DMS153 (cell line): ENCODE data around the gene HRG.

Experiments
- DNase-seq: peaks from one replicate; lab custom pipeline; 2025; lab: John Stamatoyannopoulos, UW

HRG gene

DNA sequence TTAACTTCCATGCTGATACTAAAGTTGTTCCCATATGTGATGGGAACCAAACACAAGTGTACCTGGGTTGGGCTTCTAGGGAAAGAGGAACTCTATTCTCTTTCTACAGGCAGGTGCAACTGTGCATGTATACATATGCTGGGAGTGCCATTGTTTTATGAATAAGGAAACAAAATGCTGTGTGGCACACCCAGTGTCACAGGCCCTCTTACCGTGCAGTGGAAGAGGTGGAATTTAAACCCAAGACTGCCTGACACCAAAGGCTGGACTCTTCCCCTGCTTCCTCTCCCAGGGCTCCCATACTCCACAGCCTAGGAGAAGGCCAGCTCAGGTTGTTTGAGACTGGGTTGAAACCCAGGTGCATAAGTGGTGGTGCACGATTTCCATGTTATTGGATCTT is 27.6 kb upstream of the HRG start:
- DNase-seq = peak; percentile 52

DNA sequence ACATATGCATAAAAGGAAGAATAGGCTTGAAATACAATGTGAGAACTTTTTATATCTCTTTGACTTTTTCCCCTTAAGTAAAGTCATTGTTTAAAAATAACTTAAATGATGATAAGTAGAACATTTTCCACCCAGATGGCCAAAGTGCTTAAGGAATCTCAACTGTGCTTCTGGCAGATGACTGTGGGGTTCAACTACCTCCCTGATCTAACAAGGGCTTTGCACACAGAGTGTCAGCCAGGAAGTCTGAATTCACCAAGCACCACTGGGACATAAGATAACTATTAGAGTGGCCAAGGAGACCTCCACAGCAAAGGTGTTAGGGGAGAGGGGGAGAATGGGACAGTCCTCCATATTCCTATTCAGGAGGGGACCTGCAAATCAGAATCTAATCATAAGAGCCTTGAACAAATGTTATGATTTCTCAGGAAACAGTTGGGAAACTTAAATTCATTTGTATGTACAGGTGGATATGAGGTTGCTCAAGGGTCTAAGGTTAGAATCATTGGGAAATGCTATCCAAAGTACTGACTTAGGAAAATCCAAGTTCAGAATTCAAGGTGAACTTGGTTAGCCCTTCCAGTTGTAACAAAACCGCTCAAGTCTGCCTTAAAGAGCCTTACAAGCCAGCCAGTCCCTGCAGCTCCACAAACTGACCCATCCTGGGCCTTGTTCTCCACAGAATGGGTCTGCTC is 25.9 kb upstream of the HRG start, which contains the start of gene FETUB:
Gene FETUB, plus strand, starts transcription at position 622 of the 695 bp plus-strand sequence. Its CDS starts 62 bp downstream, at position 684.
- no peak for DNase-seq

DNA sequence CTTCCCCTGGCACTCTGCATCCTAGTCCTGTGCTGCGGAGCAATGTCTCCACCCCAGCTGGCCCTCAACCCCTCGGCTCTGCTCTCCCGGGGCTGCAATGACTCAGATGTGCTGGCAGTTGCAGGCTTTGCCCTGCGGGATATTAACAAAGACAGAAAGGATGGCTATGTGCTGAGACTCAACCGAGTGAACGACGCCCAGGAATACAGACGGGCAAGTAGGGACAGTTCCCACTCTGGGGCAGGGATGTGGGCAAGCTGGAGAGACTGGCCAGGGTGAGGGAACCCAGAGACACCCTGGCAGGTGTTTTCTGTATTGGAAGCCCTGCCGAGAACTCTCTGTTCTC is 25.4 kb upstream of the HRG start:
- DNase-seq = no peak

DNA sequence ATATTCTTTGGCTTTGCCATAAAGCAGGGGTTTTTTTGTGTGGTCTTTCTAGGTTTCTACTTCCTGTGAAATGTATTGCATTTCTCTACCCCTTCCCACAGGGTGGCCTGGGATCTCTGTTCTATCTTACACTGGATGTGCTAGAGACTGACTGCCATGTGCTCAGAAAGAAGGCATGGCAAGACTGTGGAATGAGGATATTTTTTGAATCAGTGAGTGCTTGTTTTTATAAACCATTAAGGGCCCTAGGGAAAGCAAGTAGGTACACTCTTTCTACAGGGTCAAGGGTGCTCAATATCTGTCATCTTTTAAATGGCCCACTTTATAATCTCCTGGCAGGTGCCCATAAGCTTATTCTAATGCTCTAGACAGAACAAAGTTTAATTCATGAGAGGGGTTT is 24.9 kb upstream of the HRG start:
- no peak for DNase-seq

DNA sequence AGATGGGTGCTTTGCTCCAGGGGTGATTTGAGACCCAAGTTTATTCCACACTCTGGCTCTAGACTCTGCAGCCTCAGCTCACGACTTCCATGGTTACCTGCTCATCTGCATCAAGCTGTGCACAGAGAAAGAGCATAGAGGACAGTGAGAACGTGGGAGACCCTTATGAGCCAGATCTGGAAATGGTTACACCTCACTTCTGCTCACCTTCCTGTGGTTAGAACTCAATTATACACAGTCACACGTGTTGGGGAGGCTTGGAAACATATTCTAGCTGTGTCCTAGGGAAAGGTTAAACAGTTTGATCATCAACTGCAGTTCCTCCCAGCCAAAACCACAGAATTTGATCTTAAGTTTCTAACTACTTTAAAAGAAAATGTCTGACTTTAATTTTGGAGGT is 23.8 kb upstream of the HRG start:
- DNase-seq = no peak

DNA sequence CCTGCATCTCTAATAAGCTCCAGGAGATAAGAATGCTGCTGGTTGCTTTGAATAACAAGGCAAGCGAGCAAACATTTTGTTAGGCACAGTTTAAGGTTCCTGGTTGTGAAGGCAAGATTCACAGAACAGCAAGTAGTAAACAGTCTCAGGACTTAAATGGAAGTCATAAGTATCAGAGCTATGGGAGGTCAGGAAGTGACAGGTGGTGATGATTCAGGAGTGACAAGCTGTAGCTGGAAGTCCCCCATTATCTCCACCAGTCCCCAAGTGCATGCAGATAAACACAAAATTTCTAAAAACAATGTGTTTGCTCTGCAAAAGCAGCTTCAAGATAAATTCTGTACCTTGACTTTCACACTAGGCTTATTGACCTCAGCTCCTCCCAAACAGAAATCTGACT is 22.3 kb upstream of the HRG start:
- DNase-seq = no peak

DNA sequence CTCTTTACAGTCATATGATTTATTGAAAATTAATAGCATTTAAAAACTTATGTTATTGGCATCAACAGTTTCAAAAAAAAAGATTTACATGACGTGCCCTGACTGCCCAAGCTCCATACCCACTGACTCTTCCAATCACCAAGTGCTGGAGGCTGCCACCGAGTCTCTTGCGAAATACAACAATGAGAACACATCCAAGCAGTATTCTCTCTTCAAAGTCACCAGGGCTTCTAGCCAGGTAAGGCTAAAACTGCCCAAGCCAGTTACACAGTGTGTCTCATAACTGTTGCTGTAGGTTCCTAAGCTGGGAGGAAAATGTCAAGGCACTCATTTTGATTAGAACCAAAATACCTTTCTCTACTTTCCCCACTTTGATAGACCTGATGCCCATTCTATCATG is 21.1 kb upstream of the HRG start:
- DNase-seq = no peak

DNA sequence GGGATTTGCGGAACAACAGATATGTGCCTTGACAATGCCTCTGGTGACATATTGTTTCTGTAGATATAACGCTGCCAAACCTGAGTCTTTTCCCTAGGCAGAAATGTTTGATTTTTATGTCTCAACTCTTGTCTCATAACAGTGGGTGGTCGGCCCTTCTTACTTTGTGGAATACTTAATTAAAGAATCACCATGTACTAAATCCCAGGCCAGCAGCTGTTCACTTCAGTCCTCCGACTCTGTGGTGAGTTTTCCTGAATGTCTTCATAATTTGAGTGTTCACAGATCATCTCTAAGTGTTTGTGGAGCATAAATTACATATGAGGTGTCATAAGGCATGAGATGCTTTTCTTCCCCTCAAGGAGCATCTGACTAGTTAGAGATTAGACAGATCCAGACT is 19.7 kb upstream of the HRG start:
- DNase-seq = no peak

DNA sequence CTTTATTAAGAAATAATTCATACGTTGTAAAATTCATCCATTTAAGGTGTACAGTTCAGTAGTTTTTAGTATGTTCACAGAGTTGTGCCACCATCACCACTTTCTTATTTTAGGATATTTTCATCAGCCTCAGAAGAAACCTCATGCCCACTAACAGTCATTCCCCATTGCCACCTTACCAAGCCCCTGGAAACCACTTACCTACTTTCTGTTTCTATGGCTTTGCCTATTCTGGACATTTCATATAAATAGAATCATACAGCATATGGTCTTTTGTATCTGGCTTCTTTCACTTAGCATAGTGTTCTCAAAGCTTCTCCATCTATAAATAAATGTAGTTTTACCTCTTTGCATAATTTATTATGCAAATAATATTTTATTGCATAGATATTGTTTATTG is 19.0 kb upstream of the HRG start:
- DNase-seq = no peak

DNA sequence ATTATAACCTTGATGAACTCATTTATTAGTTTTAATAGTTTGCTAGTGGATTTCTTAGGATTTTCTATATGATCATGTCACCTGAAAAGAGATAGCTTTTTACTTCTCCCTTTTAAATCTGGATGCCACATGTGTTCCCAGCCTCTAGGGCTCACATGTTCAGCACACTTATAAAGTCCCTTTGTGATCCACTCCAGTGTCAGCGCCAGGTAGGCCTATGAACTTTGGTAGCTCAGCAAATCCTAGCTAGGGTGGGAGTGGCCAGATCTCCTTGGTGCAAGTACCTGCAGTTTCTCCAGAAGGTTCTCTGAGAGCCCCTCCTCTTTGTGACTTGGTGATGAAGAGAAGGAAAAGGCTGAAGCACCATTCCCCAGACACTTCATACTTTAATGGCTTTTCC is 17.0 kb upstream of the HRG start:
- DNase-seq = no peak

DNA sequence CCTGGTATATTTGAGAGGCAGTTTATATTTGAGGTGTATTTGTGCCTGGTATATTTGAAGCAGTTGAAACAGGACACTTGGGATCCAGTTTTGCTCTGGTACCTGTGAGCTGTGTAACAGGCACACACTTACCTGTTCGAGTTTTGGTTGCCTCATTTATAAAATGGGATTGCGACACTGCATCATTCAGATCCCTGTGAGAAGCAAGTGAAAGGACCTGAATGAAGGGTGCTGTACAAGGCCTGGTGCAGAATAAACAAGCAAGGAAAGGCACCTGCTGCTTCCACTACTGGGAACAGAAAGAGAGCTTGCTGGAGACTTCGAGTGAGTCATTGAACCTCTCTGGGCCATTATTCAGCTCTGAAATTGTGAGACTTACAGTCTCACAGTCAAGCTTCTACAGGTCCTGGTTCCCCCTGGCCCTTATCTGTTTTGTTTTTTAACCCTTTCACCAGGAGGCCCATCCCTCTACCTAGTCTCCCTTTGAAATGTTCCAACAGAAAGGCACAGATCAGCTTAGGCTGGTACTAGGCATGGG is 14.1 kb upstream of the HRG start:
- no peak for DNase-seq

DNA sequence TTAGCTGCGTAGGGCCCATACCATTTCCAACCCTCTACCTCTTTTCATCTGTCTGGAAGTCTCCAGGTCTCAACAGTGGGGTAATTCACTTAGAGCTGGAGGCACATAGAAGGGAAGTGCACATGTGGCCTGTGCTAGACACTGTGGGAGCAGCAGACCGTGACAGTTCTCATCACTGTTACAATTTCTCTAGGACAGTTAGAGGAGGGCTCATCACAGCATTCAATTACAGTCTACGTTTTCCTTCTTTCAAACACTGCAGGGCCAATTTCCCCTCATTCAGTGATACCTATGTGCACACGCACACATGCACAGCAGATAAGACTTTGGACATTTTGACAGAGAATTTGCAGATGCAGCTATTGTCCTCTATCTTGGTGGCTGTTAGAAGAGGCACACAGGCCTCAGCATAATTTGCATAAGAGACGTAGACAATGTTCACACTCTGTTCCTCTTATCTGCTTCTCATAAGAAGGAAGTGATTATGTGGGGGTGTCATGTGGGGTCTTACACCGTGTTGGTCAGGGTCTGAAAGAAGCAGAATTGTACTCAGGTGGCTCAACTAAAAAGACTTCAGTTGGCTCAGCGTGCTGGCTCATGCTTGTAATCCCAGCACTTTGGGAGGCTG is 12.6 kb upstream of the HRG start:
- no peak for DNase-seq

DNA sequence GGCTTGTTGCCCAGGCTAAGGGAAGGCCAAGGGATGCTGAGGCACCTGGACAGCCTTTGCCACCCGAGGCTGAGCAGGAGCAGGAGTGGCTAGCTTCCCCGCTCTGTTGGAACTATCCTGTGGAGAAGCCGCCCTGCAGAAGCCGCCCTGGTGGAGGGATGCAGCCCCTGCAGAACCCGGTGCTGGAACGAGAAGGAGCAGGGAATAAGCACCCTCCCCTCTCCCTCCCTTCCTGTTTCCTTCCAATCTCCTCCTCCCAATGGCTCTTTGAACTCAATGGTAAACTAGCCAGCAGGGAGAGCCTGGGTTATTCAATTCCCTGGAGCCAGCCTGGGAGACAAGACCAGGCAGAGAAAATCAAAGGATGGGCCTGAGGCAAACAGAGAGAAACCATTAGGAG is 11.8 kb upstream of the HRG start:
- no peak for DNase-seq

DNA sequence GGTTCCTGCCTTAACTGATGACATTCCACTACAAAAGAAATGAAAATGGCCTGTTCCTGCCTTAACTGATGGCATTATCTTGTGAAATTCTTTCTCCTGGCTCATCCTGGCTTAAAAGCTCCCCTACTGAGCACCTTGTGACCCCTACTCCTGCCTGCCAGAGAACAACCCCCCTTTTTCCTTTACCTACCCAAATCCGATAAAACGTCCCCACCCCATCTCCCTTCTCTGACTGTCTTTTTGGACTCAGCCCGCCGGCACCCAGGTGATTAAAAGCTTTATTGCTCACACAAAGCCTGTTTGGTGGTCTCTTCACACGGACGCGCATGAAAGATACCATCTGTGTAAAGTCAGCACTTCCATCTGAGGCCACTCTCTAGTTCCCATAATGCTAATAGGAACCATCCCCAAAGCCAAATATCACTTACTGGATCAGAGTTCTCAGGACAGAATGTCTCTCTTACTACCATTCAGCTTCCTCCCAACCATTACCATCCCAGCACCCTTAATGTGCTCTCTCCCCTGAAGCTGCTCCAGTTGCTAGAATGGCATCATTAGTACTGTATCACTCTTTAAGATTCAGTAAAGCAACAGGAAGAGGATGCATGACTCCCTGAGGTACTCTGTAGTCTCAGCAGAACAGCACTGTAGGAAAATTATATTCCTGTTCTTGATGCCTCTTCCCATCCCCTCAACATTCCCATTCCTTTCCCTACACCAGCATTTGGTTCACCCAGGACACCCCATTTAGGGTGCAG is 2.3 kb upstream of the HRG start:
- DNase-seq = no peak

DNA sequence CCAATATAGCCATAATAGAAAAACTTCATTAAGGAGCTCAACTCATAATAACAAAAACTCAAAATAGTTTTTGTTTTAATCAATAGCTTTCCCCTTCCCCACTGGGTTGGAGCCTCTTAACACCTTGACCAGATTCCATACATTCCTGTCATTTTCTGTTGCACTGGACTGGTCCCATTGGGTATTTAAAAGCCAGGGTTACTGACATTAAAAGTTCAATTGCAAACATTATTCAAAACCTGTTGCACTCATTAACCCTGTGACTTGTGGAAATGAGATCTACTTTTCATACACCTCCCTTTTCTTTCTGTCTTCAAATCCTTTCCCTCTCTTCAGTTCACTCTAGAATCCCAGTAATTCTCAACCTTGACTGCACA is 1.7 kb upstream of the HRG start:
- no peak for DNase-seq

DNA sequence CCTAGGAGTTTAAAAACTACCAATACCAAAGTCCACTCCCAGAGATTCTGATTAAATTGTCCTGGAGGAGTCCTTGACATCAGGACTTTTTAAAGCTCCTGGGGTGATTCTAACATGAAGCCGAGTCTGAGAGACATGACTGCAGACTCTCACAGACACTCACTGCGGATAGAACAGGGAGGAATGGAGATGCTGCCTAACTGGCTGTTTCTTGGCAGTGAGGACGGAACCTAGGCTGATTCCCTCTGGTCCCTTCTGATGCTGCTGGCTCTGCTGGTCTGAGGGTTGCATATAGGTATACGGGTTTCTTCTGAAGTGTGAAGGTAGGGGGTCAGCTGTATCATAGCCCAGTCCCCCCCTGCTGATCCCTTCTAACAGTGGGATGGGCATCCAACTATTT is 1.3 kb upstream of the HRG start:
- DNase-seq = no peak

DNA sequence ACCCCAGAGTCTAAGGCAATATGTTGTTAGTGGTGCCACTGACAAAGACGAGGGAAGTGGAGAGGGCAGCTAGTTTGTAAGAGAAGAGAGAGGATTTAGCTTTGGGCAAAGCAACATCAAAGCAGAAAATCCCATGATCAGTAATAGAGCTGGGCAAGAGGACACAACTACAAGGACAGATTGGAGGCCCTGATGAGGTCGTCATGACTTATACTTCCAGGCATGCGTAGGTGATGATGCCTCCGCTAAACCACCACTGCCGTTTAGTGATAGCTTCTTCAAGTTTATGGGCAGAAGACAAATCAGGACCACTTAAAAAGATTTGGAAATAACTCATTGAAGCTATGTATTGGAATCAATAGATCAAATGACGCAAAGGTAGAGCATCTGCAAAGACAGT is 2.6 kb downstream of the HRG start:
- DNase-seq = no peak

DNA sequence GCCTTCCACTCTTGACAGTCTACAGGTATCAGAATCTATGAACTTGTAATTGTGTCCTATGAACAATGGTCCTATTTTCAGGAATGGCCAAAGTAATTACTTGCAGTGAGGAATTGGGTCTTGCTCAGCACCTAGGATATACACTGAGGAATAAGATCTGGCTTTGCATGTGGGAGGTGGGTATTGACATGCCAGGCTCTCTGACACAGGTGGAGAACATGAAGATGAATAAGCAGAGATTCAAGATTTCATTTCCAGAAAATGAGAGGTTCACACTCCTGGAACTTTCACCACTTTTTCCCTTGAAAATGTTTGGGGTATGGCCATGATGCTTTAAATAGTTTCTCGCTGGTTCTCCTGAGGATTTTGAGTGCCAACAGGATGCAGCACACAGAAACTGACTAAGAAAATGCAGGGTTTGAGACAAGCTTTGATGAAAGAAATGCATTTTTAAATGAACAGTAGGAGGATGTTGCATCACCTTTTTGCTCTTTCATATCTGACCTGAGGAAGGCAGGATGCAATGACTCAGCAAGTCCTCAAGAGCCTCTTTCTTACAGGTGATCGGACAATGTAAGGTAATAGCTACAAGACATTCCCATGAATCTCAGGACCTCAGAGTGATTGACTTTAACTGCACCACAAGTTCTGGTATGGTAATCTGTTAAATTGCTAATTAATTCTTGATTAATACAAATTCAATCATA is 3.7 kb downstream of the HRG start:
- no peak for DNase-seq

DNA sequence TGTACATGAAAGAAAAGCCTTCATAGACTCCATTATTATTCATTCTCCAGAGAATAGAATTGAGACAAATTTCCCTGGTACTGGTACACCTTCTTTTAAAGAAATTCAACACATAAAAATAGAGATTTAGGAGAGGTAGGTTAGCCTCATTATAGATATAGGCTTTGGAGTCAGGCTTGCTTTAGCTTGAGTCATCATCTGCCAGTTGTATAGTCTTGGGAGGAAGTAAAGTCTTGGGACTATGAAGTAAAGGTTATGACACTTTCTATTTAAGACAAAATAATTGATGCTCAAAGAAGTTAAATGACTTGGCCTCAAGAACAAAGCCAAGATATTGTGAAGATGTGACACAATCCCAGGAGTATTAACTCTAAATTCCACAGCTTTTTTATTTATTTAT is 4.3 kb downstream of the HRG start:
- no peak for DNase-seq

DNA sequence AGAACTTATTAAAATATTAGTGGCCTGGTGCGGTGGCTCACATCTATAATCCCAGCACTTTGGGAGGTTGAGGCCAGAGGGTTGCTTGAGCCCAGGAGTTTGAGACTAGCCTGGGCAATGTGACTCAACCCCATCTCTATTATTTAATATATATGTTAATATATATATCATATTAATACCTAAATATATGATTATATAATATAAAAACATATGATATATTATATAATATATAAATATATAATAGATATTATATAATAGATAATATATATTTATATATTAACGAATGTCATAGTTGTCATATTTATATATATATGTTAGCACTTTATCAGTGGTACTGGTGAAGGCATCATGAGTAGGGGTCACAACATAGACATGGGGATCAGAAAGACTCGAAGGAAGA is 5.2 kb downstream of the HRG start:
- DNase-seq = no peak

DNA sequence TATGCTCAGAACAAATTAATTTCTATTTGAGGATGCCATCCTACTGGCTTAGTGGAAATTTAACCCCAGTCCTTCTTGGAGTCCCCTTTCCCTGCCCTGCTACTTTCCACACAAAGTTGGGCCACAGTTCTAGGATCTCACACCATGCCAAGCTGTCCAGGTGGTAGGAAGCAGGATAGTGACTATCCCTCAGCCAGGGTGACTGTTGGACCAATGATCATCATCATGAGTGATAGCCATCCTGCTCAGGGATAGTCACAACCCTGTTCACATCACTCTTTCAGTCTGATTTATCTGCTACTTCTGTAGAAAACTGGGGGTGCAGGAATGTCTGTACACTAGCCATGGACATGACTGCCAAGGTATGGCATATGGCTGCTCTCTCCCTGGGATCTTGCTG is 12.8 kb downstream of the HRG start:
- no peak for DNase-seq

DNA sequence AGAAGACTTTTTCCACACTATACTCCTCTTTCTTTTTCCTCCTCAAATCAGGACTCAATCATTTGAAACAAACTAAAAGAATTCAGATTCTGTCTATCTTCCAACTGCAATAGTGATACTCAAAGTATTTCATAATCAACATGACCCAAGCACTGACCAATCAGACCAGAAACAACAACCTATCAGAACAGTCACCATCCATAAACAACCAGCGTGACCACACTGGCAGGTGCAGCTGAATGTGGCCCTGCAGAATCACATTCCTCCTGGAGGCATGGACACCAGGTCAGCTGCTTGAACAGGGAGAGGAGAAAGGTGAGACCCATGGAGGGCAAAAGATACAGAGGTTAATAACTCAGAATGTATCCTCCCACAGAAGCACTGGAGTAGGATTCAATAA is 13.3 kb downstream of the HRG start:
- DNase-seq = no peak

DNA sequence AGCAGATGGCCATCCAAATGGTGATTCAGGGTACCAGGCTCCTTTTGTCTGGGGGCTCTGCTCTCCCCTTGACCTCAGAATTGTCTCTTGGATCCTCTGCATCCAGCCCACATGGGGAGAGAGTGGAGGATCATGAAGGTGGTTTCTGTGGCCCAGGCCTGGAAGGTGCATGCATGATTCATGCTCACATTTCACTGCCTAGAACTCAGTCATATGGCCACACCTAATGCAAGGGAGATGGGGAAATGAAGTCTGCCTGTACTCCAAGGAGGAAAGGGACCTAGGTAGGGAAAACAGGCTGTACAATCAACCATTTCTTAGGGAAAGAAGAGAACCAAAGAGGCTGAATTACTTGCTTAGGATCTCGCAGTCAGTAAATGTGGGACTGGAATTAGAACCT is 15.1 kb downstream of the HRG start:
- DNase-seq = no peak
